ENCODE measurements around the gene PDLIM1. TPM values are rescaled to one million over a fixed set of nuclear protein-coding genes. Genes with fewer than 3 reads are reported as not detected.
A peak's percentile ranks its signal among the peaks of the same experiment; 100 is the strongest.

PDLIM1 gene
- total and polyA plus RNA-seq, 2 of the 13 experiments (the other 11 are each of a cell fraction or from before 2014, with no cell fraction given): 119 to 123 TPM

DNA sequence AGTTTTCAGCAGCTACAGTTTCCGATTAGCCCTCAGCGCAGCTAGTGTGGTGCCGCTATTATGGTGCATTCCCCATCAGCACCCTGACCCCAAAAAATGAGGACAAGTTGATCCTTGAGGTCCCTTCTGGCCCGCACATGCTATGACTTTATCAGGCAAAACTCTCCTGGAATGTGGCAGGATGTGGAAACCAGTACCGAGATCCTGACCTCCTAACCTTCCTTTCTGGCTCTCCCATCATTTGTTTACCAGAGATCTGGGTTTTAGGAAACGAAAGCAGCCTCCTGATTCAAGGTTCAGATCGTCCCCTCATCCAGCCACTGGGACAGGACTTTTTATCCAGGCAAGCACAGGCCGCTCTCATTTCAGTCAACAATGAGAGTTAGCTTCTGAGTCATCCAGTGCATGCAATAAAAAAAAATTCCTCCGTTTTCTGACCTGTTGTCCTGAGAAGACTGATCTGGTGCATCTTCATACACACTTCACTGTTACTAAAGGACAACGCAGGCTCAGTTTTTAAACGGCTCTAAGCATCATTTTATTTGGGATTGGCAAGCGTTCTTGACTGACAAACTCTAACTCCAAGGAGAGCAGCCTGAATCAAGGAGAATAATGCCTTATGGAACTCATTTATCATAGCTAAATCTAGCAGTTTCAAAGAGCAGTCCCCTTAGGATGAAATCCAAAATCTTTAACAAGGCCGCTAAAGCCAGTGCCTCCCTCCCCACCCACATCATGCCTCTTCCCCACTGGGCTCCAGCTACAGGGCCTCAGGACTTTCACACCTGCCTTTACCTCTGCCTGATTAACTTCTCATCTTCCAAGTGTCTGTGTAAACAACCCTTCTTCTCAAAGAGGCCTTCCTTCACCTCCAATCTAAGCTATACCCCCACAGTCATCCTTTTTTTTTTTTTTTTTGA lies 17.1 kb downstream of the PDLIM1 start (continued):
- peak; percentile 58 for TF ChIP-seq ZNF770 (CRISPR knock-in tag; IDR thresholded peaks at IDR 0.05)
- no peak for TF ChIP-seq FIP1L1 (IDR thresholded peaks at IDR 0.05; ENCODE audit: borderline replicate concordance, insufficient read depth, low read depth, low read length)
- TF ChIP-seq RARA (CRISPR knock-in tag; IDR thresholded peaks at IDR 0.05): peak; percentile 85
- no peak for TF ChIP-seq ZNF138 (CRISPR knock-in tag; IDR thresholded peaks at IDR 0.05; ENCODE audit: low read depth)
- peak; percentile 75; the same call in 1 of the 2 replicates for TF ChIP-seq ZSCAN29 (CRISPR knock-in tag; conservative IDR thresholded peaks at IDR 0.05)
- peak; percentile 91 for TF ChIP-seq RXRB (CRISPR knock-in tag; IDR thresholded peaks at IDR 0.05; ENCODE audit: borderline replicate concordance)
- TF ChIP-seq ZNF350 (CRISPR knock-in tag; IDR thresholded peaks at IDR 0.05; ENCODE audit: borderline replicate concordance, low read depth): peak; percentile 50; the same call in 1 of the 2 replicates
- TF ChIP-seq ZSCAN12 (CRISPR knock-in tag; IDR thresholded peaks at IDR 0.05): no peak
- TF ChIP-seq HMG20B (CRISPR knock-in tag; conservative IDR thresholded peaks at IDR 0.05): peak; percentile 65
- TF ChIP-seq ESRRA (CRISPR knock-in tag; IDR thresholded peaks at IDR 0.05; ENCODE audit: low read depth): 0 out of 2 replicates have a peak, but pooled peaks have one; percentile 41
- peak; percentile 28 for TF ChIP-seq RBM22 (optimal IDR thresholded peaks at IDR 0.05; ENCODE audit: low read length)
- 0 out of 2 replicates have a peak, but pooled peaks have one; percentile 18 for TF ChIP-seq SP5 (CRISPR knock-in tag; IDR thresholded peaks at IDR 0.05; ENCODE audit: borderline replicate concordance, low read depth)
- TF ChIP-seq CAMTA2 (CRISPR knock-in tag; IDR thresholded peaks at IDR 0.05; ENCODE audit: borderline replicate concordance): no peak
- TF ChIP-seq HIVEP1 (CRISPR knock-in tag; IDR thresholded peaks at IDR 0.05): peak; percentile 57; the same call in 1 of the 2 replicates
- 0 out of 2 replicates have a peak, but pooled peaks have one; percentile 43 for TF ChIP-seq ARNTL (CRISPR knock-in tag; IDR thresholded peaks at IDR 0.05)
- TF ChIP-seq SOX13 (IDR thresholded peaks at IDR 0.05): no peak
- peak in 1 of 2 experiments; percentile 80; a peak in 2 of 4 replicates for TF ChIP-seq SOX13 (CRISPR knock-in tag; conservative IDR thresholded peaks at IDR 0.05 in 1 of 2, IDR thresholded peaks at IDR 0.05 in 1 of 2)
- TF ChIP-seq GMEB1 (CRISPR knock-in tag; IDR thresholded peaks at IDR 0.05; ENCODE audit: borderline replicate concordance): peak; percentile 38; the same call in 1 of the 2 replicates
- 0 out of 2 replicates have a peak, but pooled peaks have one; percentile 37 for TF ChIP-seq ZNF775 (CRISPR knock-in tag; IDR thresholded peaks at IDR 0.05; ENCODE audit: borderline replicate concordance)
- TF ChIP-seq ATF4 (CRISPR knock-in tag; IDR thresholded peaks at IDR 0.05): peak in 1 of 2 experiments; percentile 76; a peak in 2 of 4 replicates
- TF ChIP-seq RXRA (CRISPR knock-in tag; IDR thresholded peaks at IDR 0.05): peak; percentile 87
- no peak for TF ChIP-seq PHB2 (IDR thresholded peaks at IDR 0.05; ENCODE audit: partially characterized antibody)
- TF ChIP-seq DNMT1 (CRISPR knock-in tag; IDR thresholded peaks at IDR 0.05): no peak
- TF ChIP-seq KAT2B (IDR thresholded peaks at IDR 0.05; ENCODE audit: borderline replicate concordance, low read depth, low read length): no peak
